Karpas-422 (cell line): ENCODE results near the gene NEUROD2. TPM values are rescaled to one million over a fixed set of nuclear protein-coding genes. Genes with fewer than 3 reads are reported as not detected.

Experiments used
- DNase-seq: peaks from one replicate; pipeline ENCODE4 v3.0.0-alpha.2; 2015
- H2AFZ ChIP-seq: fragments of 200-600 bp; sonication (generic); 2 replicates; pipeline ENCODE4 v1.6.1; 2014; ENCODE audit warnings: antibody characterized with exemption, low read length, mixed read lengths
- H3K27ac ChIP-seq: fragments of 200-600 bp; sonication (generic); 2 replicates; pipeline ENCODE4 v1.5.1; 2014; ENCODE audit warnings: mild to moderate bottlenecking, low read length, moderate library complexity
- H3K27me3 ChIP-seq: fragments of 200-600 bp; sonication (generic); 2 replicates; pipeline ENCODE4 v1.6.1; 2014; ENCODE audit warnings: low read length, mixed read lengths
- H3K36me3 ChIP-seq: fragments of 200-600 bp; sonication (generic); 2 replicates; pipeline ENCODE4 v1.6.1; 2014; ENCODE audit warnings: low read length, mixed read lengths; ENCODE audit not compliant: insufficient read depth
- H3K4me1 ChIP-seq: fragments of 200-600 bp; sonication (generic); 2 replicates; pipeline ENCODE4 v1.6.1; 2014; ENCODE audit warnings: mild to moderate bottlenecking, low read length, mixed read lengths
- H3K4me2 ChIP-seq: fragments of 200-600 bp; sonication (generic); 2 replicates; pipeline ENCODE4 v1.6.1; 2014; ENCODE audit warnings: low read length, low read depth, mild to moderate bottlenecking; ENCODE audit not compliant: poor library complexity, severe bottlenecking
- H3K4me3 ChIP-seq: fragments of 200-600 bp; sonication (generic); 2 replicates; pipeline ENCODE4 v1.5.1; 2014; ENCODE audit warnings: mild to moderate bottlenecking, antibody characterized with exemption, low read length, mixed read lengths
- H3K79me2 ChIP-seq: fragments of 200-600 bp; sonication (generic); 2 replicates; pipeline ENCODE4 v1.6.1; 2014; ENCODE audit warnings: mild to moderate bottlenecking, low read length, mixed read lengths
- H3K9ac ChIP-seq: fragments of 200-600 bp; sonication (generic); 2 replicates; pipeline ENCODE4 v1.6.0; 2014; ENCODE audit warnings: low read length
- H3K9me2 ChIP-seq: fragments of 200-600 bp; sonication (generic), shearing (Covaris generic); replicated peaks from 2 replicates; pipeline ENCODE4 v1.6.0; 2014; ENCODE audit warnings: mild to moderate bottlenecking, low read length, moderate library complexity; ENCODE audit not compliant: insufficient read depth
- H3K9me3 ChIP-seq: fragments of 300-700, 200-600 bp; sonication (generic); 2 replicates; pipeline ENCODE4 v1.6.1; 2014; ENCODE audit warnings: low read length, mixed read lengths
- H4K20me1 ChIP-seq: fragments of 200-600 bp; sonication (generic); 2 replicates; pipeline ENCODE4 v1.6.1; 2014; ENCODE audit warnings: mild to moderate bottlenecking, antibody characterized with exemption, low read length, low read depth; ENCODE audit not compliant: insufficient read depth
- total RNA-seq: library from RNA; depleted of rRNA; stranded (reverse); fragments of >200 nt; shearing (Covaris generic); gene quantifications from 2 replicates; pipeline ENCODE4 v1.2.3, GENCODE V29; 2014; ENCODE audit warnings: low replicate concordance

The NEUROD2 gene
- total RNA-seq, 1 experiment from 2014 or later, result not detected

GRCh38 chr17:39604911-39605491, 2.7 kb downstream of the NEUROD2 start:
- peak overlapping the region; percentile 69; the same call in 1 of the 2 replicates for H2AFZ ChIP-seq
- H3K9me2 ChIP-seq, result no peaks in the 10 kb centered on the region
- peak overlapping the region; percentile 80 for H3K9ac ChIP-seq
- H3K4me1 ChIP-seq, result peaks cover 32% of the 10 kb centered on the region
- H3K36me3 ChIP-seq, result no peaks in the 10 kb centered on the region
- H3K27ac ChIP-seq, result no peak overlapping the region
- H3K27me3 ChIP-seq, result no peaks in the 10 kb centered on the region
- no peaks in the 10 kb centered on the region for H3K9me3 ChIP-seq
- peak; percentile 71 for DNase-seq
- peak overlapping the region; percentile 76 for H3K4me3 ChIP-seq
- H3K4me2 ChIP-seq, result peak overlapping the region; percentile 97
- H4K20me1 ChIP-seq, result peaks cover 5% of the 10 kb centered on the region; the same call in 1 of the 2 replicates
- no peaks in the 10 kb centered on the region for H3K79me2 ChIP-seq

- peak overlapping the region; percentile 76 for H3K4me3 ChIP-seq
- H3K36me3 ChIP-seq, result no peaks in the 10 kb centered on the region
- H3K4me2 ChIP-seq, result peak overlapping the region; percentile 97
- DNase-seq, result peak; percentile 76
- no peak overlapping the region for H3K27ac ChIP-seq
- peak overlapping the region; percentile 80 for H3K9ac ChIP-seq
- H3K79me2 ChIP-seq, result no peaks in the 10 kb centered on the region
- H3K27me3 ChIP-seq, result no peaks in the 10 kb centered on the region
- peaks cover 5% of the 10 kb centered on the region; the same call in 1 of the 2 replicates for H4K20me1 ChIP-seq
- H3K4me1 ChIP-seq, result peaks cover 36% of the 10 kb centered on the region
- H3K9me3 ChIP-seq, result no peaks in the 10 kb centered on the region
- H3K9me2 ChIP-seq, result no peaks in the 10 kb centered on the region
- peak overlapping the region; percentile 56 for H2AFZ ChIP-seq
Measured at GRCh38 chr17:39603304-39604016, 4.3 kb downstream of the NEUROD2 start.

- H3K27me3 ChIP-seq, result no peaks in the 10 kb centered on the region
- H2AFZ ChIP-seq, result no peak overlapping the region
- no peak overlapping the region for H3K4me3 ChIP-seq
- no peak overlapping the region for H3K27ac ChIP-seq
- H4K20me1 ChIP-seq, result peaks cover 5% of the 10 kb centered on the region; the same call in 1 of the 2 replicates
- peaks cover 36% of the 10 kb centered on the region for H3K4me1 ChIP-seq
- no peaks in the 10 kb centered on the region for H3K9me2 ChIP-seq
- no peaks in the 10 kb centered on the region for H3K79me2 ChIP-seq
- H3K9me3 ChIP-seq, result no peaks in the 10 kb centered on the region
- H3K36me3 ChIP-seq, result no peaks in the 10 kb centered on the region
- H3K4me2 ChIP-seq, result peak overlapping the region; percentile 97
- DNase-seq, result no peak
- H3K9ac ChIP-seq, result no peak overlapping the region
Measured at GRCh38 chr17:39602533-39603303, 5.0 kb downstream of the NEUROD2 start.

DNA sequence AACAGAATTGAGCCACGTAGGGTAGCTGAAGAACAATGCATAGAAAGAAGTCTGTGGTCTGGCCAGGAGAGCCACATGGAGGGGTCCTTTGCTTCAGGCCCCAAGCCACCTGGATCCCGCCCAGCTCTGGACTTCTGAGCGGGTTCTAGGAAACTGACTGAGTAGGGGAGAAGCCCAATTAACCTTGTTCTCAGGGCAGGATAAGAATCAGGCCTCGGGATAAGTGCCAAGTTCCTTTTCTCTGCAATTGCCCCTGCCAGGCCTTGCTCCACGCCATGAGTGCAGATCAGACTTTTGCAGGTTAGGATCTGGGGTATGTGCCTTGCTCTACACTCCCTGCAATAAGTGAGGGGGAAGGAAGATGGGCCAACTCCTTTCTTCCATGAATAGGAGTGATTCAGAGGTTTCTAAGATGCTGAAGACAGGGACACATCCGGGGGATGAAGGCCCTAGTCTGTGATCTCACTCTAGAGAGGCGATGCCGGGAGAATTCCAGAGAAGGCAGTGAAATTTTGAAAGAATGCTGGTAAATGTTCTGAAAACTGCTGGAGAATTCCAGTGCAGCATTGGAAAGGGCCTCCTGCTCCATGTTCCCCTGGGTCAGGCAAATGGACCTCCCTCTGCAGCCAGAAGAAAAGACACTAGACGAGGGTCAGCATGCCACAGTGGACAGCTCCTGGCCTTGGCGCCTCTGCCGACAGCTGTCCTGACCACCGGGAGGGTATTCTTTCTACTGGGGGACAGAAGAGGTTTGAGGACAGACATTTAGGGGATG, 5.8 kb downstream of the NEUROD2 start:
- Histone ChIP-seq H3K36me3 (no peaks in the 10 kb centered on the region), H3K4me1 (peaks cover 36% of the 10 kb centered on the region), H3K27me3 (no peaks in the 10 kb centered on the region), H3K9me2 (no peaks in the 10 kb centered on the region), H3K27ac (no peak overlapping the region), H3K4me3 (no peak overlapping the region), H3K9ac (no peak overlapping the region), H4K20me1 (peaks cover 5% of the 10 kb centered on the region; the same call in 1 of the 2 replicates), H3K9me3 (no peaks in the 10 kb centered on the region), H3K4me2 (no peak overlapping the region), H2AFZ (no peak overlapping the region), H3K79me2 (no peaks in the 10 kb centered on the region)
- no peak for DNase-seq

- no peak for DNase-seq
- no peak overlapping the region for H3K4me2 ChIP-seq
- H3K9ac ChIP-seq, result no peak overlapping the region
- H3K36me3 ChIP-seq, result no peaks in the 10 kb centered on the region
- H3K9me3 ChIP-seq, result no peaks in the 10 kb centered on the region
- no peaks in the 10 kb centered on the region for H3K27me3 ChIP-seq
- peaks cover 36% of the 10 kb centered on the region for H3K4me1 ChIP-seq
- H3K27ac ChIP-seq, result no peak overlapping the region
- H2AFZ ChIP-seq, result no peak overlapping the region
- peaks cover 4% of the 10 kb centered on the region; the same call in 1 of the 2 replicates for H4K20me1 ChIP-seq
- H3K79me2 ChIP-seq, result no peaks in the 10 kb centered on the region
- no peak overlapping the region for H3K4me3 ChIP-seq
- no peaks in the 10 kb centered on the region for H3K9me2 ChIP-seq
Measured at GRCh38 chr17:39600997-39601597, 6.6 kb downstream of the NEUROD2 start.

GRCh38 chr17:39600288-39600996, 7.3 kb downstream of the NEUROD2 start:
- Histone ChIP-seq H3K36me3 (no peaks in the 10 kb centered on the region), H3K79me2 (no peaks in the 10 kb centered on the region), H3K27me3 (no peaks in the 10 kb centered on the region), H3K4me3 (no peak overlapping the region), H3K9me3 (no peaks in the 10 kb centered on the region), H3K9ac (no peak overlapping the region), H2AFZ (no peak overlapping the region), H3K9me2 (no peaks in the 10 kb centered on the region), H4K20me1 (no peaks in the 10 kb centered on the region; the same call in 1 of the 2 replicates), H3K27ac (no peak overlapping the region), H3K4me2 (no peak overlapping the region), H3K4me1 (peaks cover 29% of the 10 kb centered on the region)
- DNase-seq, result no peak

DNA sequence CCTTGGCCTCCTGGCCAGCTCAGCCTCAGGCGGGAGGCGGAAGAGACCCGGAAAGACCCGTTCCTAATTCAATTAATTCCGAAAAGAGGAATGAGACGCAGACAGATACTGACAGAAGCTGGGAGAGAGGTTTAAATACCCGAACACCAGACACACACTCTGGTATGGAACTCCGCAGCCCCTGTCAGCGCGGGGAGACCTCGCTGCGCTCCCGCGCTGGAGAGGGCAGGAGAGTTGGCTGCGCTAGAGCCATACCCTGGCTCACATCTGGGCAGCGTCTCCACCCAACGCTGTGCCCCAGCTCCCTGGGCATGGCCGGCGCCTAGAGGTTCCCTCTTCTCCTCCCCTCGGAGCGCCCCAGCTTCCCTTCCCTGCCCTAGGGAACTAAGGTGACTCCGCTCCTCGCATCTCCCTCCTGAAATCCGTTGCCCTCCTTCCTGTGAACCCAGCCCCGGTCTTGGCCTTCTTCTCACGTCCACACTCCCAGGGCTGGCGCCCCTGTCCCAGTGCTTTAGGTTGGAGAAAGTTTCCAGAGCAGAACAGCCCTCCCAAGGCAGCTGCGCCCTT, 8.0 kb downstream of the NEUROD2 start:
- Histone ChIP-seq H3K27ac (no peak overlapping the region), H3K79me2 (no peaks in the 10 kb centered on the region), H3K9me3 (no peaks in the 10 kb centered on the region), H3K9ac (no peak overlapping the region), H3K36me3 (no peaks in the 10 kb centered on the region), H3K4me3 (no peak overlapping the region), H2AFZ (no peak overlapping the region), H3K27me3 (no peaks in the 10 kb centered on the region), H3K9me2 (no peaks in the 10 kb centered on the region), H3K4me2 (no peak overlapping the region), H4K20me1 (no peaks in the 10 kb centered on the region), H3K4me1 (peaks cover 22% of the 10 kb centered on the region)
- no peak for DNase-seq
